C4-2B (cell line): Measurements from ENCODE around the gene ALDH3A1.

Experiments used
- H3K27ac ChIP-seq: fragments of 450-650 bp; 2 replicates; pipeline ENCODE4 v1.5.1; 2017
- ZFX ChIP-seq: fragments of 450-650 bp; IDR thresholded peaks from 2 replicates; pipeline ENCODE4 v1.6.1; 2017
- TF ChIP-seq, protein P1 (sequence below): fragments of 450-650 bp; conservative IDR thresholded peaks from 2 replicates; pipeline ENCODE4 v1.5.1; 2017; ENCODE audit warnings: mild to moderate bottlenecking

The ALDH3A1 gene

DNA sequence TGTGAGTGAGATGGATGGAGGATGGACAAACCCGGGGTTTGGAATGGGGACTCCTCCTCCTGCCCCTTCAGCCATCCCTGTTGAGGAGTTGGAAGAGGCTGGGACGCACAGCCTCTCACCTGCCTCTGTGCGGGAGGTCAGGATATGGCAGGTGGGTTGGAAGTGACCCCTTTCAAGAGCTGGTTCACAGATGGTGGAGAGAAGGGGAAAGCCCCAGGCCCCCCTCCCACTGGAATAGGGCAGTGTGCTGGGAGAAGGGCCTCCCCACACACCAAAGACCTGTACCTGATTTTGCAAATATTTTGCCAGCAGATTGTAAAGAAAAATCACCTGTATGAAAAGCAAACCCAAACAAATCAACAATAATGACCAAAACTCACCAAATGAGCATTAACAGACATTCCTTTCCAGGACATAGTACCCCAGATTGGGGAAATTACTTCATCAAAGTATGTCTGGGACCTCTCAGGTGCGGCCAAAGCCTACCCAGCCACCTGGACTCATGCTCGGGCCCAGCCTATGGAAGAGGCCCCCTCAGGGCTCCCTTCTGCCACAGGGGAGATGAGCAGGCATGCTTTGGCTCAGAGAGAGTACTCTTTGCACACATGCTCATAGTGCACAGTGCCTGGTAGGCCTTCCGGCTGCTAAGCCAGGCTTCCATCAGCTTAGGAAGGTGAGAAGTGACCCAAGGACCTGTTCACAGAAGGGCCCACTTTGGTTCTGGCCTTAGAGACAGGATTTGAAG is 39.5 kb downstream of the ALDH3A1 start:
- no peak for TF ChIP-seq ZFX
- TF ChIP-seq, protein P1, sequence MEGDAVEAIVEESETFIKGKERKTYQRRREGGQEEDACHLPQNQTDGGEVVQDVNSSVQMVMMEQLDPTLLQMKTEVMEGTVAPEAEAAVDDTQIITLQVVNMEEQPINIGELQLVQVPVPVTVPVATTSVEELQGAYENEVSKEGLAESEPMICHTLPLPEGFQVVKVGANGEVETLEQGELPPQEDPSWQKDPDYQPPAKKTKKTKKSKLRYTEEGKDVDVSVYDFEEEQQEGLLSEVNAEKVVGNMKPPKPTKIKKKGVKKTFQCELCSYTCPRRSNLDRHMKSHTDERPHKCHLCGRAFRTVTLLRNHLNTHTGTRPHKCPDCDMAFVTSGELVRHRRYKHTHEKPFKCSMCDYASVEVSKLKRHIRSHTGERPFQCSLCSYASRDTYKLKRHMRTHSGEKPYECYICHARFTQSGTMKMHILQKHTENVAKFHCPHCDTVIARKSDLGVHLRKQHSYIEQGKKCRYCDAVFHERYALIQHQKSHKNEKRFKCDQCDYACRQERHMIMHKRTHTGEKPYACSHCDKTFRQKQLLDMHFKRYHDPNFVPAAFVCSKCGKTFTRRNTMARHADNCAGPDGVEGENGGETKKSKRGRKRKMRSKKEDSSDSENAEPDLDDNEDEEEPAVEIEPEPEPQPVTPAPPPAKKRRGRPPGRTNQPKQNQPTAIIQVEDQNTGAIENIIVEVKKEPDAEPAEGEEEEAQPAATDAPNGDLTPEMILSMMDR, result no peak
- H3K27ac ChIP-seq, result no peak overlapping the region

DNA sequence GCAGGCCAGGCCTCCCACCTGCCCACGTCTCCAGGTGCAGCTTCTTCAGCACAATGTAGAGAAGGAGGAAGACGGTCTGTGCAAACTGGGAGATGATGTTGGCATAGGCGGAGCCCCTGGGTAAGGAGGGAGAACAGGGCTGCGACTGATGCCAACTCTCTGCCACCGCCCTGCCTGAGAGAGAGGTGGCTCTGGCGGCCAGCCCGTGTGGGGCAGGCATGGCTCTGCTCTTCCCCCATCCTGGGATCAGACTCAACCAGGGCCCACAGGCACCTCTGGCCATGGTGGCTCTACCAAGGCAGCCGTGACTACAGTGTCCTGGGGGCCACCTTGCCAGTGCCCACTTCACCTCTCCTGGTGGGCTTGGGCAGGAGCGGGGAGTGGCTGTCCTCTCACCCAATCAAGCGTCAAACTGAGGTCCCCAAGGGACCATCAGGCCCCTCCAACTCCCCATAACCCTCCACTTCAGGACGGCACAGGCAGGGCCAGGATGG is 40.3 kb downstream of the ALDH3A1 start:
- TF ChIP-seq, protein P1, result no peak
- no peak for TF ChIP-seq ZFX
- H3K27ac ChIP-seq, result no peak overlapping the region

GRCh38 chr17:19706791-19707727 is 41.0 kb downstream of the ALDH3A1 start:
- TF ChIP-seq, protein P1, result no peak
- no peak for TF ChIP-seq ZFX
- H3K27ac ChIP-seq, result no peak overlapping the region

DNA sequence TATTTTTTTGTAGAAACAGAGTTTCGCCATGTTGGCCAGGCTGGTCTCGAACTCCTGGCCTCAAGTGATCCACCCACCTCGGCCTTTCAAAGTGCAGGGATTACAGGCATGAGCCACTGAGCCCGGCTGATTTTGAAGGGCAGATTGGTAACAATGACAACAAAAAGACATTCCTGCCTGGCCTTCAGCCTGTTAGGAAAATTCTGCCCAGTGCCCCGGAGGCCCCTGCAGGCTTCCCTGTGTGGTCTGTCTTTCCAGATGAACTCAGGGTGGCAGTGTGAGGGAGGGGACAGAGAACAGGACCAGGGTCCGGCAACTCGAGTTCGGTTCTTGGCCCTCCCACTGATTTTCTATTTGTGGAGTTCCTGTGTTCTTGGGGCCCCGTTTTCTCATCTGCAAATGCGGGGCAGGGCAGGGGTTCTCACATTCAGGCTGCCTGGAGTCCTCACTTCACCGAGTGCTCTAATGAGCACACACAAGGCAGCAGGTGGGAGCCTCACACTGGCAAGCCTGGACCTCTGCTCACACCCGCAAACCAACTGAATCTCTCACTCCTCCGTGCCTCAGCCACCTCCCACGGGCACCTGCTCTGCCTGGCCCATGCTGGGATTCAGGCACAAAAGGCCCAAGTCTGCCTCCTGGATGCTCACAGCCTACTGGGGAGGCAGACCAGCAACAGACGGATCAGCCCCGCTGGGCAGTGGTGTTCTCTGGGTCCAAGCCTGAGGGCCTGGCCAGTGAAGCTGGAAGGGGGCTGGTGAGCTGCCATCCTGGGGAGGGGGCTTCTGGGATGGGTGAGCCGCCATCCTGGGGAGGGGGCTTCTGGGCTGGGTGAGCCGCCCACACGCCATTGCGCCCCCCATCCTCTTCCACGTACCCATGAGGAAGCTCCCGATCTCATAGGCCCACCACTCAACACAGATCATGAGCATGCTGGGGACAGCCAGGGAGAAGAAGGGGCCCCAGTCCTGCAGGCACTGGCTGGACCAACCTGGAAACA is 42.0 kb downstream of the ALDH3A1 start:
- no peak overlapping the region for H3K27ac ChIP-seq
- no peak for TF ChIP-seq ZFX
- TF ChIP-seq, protein P1, result no peak

DNA sequence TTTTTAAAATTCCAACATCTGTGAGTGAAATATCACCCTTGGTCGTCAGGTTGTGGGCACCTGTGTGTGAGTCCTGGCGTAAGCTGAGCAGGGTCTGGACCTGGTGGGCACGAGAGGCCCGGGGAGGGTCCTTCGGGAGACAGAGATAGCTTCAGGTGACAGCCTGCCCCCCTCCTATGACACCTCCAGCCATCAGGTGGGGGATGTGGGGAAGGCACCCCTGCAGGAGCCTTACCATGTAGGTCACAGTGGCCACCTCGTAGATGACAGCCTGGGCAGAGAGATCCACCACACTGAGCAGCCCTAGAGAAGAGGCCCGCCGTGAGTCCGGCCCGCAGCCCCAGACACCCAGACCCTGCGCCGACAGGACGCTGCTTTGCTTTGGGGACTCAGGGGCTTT is 42.9 kb downstream of the ALDH3A1 start:
- H3K27ac ChIP-seq, result no peak overlapping the region
- TF ChIP-seq ZFX, result no peak
- TF ChIP-seq, protein P1, result no peak

DNA sequence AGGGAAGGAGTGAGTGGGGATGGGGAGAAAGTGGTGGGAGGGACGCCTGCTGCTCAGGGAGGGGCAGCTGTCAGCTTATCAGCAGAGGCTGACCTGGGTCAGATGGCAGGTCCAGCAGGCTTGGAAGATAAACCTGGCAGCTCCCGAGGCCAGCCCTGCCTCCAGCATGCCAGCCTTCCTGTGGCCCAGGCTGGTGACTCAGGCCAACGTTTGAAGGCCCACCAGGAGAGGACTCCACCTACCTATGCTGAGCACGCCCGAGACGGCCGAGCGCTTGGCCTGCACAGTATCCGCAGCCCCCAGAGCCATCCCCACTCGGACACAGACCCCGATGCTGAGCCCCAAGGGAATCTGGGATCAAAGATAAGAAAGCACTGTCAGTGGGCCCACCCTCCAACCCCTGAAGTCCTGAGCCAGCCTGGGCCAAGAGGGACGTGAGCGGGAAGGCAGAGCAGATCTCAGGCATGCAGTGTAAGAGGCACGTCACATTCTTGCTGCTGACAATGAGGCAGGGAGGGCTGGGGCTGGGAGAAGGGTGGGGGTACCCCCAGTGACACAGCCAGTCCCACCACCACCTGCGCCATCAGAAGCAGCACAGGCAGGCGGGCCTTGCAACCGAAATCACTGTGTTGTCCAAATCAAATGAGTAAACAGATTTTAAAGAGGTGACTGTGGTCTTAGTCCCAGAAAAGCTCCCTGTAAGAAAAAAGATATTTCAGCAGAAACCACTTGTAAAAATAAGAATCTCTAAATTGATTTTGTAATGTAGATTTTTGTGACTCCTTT is 44.1 kb downstream of the ALDH3A1 start:
- H3K27ac ChIP-seq, result no peak overlapping the region
- TF ChIP-seq, protein P1, result no peak
- TF ChIP-seq ZFX, result no peak
